Panc1 (cell line): Measurements from ENCODE around the gene MACROD2.

Source experiments
- CTCF ChIP-seq: fragments of 450-650 bp; IDR thresholded peaks from 2 replicates; pipeline ENCODE4 v1.5.1; 2017; ENCODE audit warnings: mild to moderate bottlenecking
- POLR2AphosphoS5 ChIP-seq: IDR thresholded peaks from 2 replicates; pipeline ENCODE4 v1.6.1; 2012; ENCODE audit warnings: mild to moderate bottlenecking, low read depth, low read length, moderate library complexity
- REST ChIP-seq, 2 experiments: IDR thresholded peaks; 2 replicates each; pipeline ENCODE4 v1.6.1; 2011 to 2012; ENCODE audit warnings: low read depth in 2 of 2, control low read depth in 1 of 2, low read length in 1 of 2, mild to moderate bottlenecking in 1 of 2, moderate library complexity in 1 of 2; ENCODE audit not compliant: insufficient read depth in 1 of 2

- TF ChIP-seq POLR2AphosphoS5: no peak
- TF ChIP-seq CTCF: no peak
- no peak for TF ChIP-seq REST (IDR thresholded peaks at IDR 0.05; ENCODE audit: insufficient read depth in 1 of 2, low read depth in 2 of 2, low read length in 1 of 2)
Measured at GRCh38 chr20:14879839-14880238, 884.5 kb downstream of the MACROD2 start.
